ENCODE results near the gene IRAK2.
A peak's percentile ranks its signal among the peaks of the same experiment; 100 is the strongest.
"Not testable (repeated sequence)": the region's sequence is repeated elsewhere in the genome, so short reads cannot be mapped to it uniquely, and the experiment has no call there.

IRAK2 gene

GRCh38 chr3:10164546-10165393, at the start of gene IRAK2:
IRAK2 (plus strand) TSS chr3:10164919; CDS start chr3:10164955, 36 bp downstream.
- peak; percentile 48 for DNase-seq (ENCODE audit: low spot score)

GRCh38 chr3:10115326-10116137, 49.2 kb upstream of the IRAK2 start, which contains the start of gene BRK1:
BRK1 (plus strand) TSS chr3:10115675; CDS start chr3:10115702, 27 bp downstream.
- DNase-seq (ENCODE audit: low spot score) = peak; percentile 98

- DNase-seq (ENCODE audit: low spot score) = peak; percentile 78
Measured at GRCh38 chr3:10116138-10116460, 48.6 kb upstream of the IRAK2 start.

GRCh38 chr3:10116928-10117327, 47.8 kb upstream of the IRAK2 start:
- no peak for DNase-seq (ENCODE audit: low spot score)

GRCh38 chr3:10119376-10119775, 45.3 kb upstream of the IRAK2 start:
- DNase-seq (ENCODE audit: low spot score) = no peak

GRCh38 chr3:10121064-10121463, 43.7 kb upstream of the IRAK2 start:
- no peak for DNase-seq (ENCODE audit: low spot score)

- no peak for DNase-seq (ENCODE audit: low spot score)
Measured at GRCh38 chr3:10122724-10123123, 42.0 kb upstream of the IRAK2 start.

- not testable (repeated sequence) for DNase-seq (ENCODE audit: low spot score)
Measured at GRCh38 chr3:10135872-10136271, 28.8 kb upstream of the IRAK2 start.

- DNase-seq (ENCODE audit: low spot score) = no peak
Measured at GRCh38 chr3:10136426-10137005, 28.2 kb upstream of the IRAK2 start.

GRCh38 chr3:10137178-10137577, 27.5 kb upstream of the IRAK2 start:
- DNase-seq (ENCODE audit: low spot score) = no peak

- DNase-seq (ENCODE audit: low spot score) = no peak
Measured at GRCh38 chr3:10140996-10141546, 23.6 kb upstream of the IRAK2 start.

- no peak for DNase-seq (ENCODE audit: low spot score)
Measured at GRCh38 chr3:10142707-10143560, 21.8 kb upstream of the IRAK2 start.

GRCh38 chr3:10145685-10146084, 19.0 kb upstream of the IRAK2 start:
- DNase-seq (ENCODE audit: low spot score) = no peak

- DNase-seq (ENCODE audit: low spot score) = no peak
Measured at GRCh38 chr3:10149226-10149625, 15.5 kb upstream of the IRAK2 start.

GRCh38 chr3:10150987-10151386, 13.7 kb upstream of the IRAK2 start:
- DNase-seq (ENCODE audit: low spot score) = no peak

- DNase-seq (ENCODE audit: low spot score) = no peak
Measured at GRCh38 chr3:10154335-10155122, 10.2 kb upstream of the IRAK2 start.

- DNase-seq (ENCODE audit: low spot score) = no peak
Measured at GRCh38 chr3:10155123-10155472, 9.6 kb upstream of the IRAK2 start.

GRCh38 chr3:10155658-10156057, 9.1 kb upstream of the IRAK2 start:
- no peak for DNase-seq (ENCODE audit: low spot score)

- no peak for DNase-seq (ENCODE audit: low spot score)
Measured at GRCh38 chr3:10157031-10157430, 7.7 kb upstream of the IRAK2 start.

GRCh38 chr3:10158555-10158954, 6.2 kb upstream of the IRAK2 start:
- DNase-seq (ENCODE audit: low spot score) = not testable (repeated sequence)

- no peak for DNase-seq (ENCODE audit: low spot score)
Measured at GRCh38 chr3:10160346-10160745, 4.4 kb upstream of the IRAK2 start.
